HG02759 (cell line): ENCODE data around the gene PARD3B.

Experiments used
- ATAC-seq: cut with Tn5 transposase; IDR thresholded peaks from one replicate; pipeline ENCODE4 v1.9.1; 2021; ENCODE audit warnings: mild to moderate bottlenecking, moderate library complexity; ENCODE audit not compliant: unreplicated experiment

Gene PARD3B

GRCh38 chr2:204986641-204987040, 441.4 kb downstream of the PARD3B start:
- no peak for ATAC-seq

DNA sequence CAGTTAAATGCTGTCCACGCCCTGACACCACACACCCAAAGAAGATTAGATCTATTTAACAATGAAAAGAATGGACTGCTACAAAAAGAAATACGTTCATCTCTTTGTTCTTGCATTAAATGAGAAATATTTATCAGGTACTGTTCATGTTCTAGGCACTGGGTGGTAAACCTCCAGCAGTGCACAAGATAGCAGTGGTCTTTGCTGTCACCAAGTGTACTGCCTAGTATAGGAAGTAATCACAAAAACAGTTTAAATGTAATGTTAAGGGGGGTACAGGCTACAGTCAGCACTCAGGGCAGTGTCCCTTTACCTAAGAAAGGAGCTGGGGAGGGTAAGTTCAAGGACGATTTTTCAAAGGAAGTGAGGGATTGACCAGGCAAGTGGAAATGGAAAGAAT, 443.6 kb downstream of the PARD3B start:
- ATAC-seq = no peak

- ATAC-seq = no peak
Observed at GRCh38 chr2:204989877-204990276, 444.6 kb downstream of the PARD3B start.

- ATAC-seq = no peak
Observed at GRCh38 chr2:205001300-205001966, 456.2 kb downstream of the PARD3B start.

DNA sequence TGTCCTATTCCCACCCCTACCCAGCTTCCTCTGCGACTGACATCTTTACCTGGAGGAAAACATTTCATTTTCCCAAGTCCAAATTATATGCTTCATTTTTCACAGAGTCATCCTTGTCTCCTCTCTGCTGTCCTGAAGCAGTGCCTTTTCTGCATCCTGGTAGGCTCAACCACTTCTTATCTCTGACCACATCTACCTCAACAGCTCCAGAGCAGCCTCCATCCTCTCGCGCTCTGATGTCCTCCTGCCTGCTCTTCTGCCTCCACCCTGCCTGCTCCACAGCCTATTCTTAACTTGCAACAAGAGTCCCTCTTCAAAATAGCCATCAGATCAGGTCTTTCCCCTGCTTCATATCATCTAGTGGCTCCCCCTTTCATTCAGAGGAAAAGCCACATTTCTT, 457.1 kb downstream of the PARD3B start:
- ATAC-seq = no peak

GRCh38 chr2:205003288-205003687, 458.0 kb downstream of the PARD3B start:
- no peak for ATAC-seq

GRCh38 chr2:205010196-205010595, 464.9 kb downstream of the PARD3B start:
- ATAC-seq = no peak

GRCh38 chr2:205011031-205011430, 465.8 kb downstream of the PARD3B start:
- ATAC-seq = no peak

GRCh38 chr2:205012961-205013360, 467.7 kb downstream of the PARD3B start:
- no peak for ATAC-seq

- ATAC-seq = no peak
Observed at GRCh38 chr2:205013586-205013985, 468.3 kb downstream of the PARD3B start.

GRCh38 chr2:205014201-205014600, 468.9 kb downstream of the PARD3B start:
- ATAC-seq = no peak

DNA sequence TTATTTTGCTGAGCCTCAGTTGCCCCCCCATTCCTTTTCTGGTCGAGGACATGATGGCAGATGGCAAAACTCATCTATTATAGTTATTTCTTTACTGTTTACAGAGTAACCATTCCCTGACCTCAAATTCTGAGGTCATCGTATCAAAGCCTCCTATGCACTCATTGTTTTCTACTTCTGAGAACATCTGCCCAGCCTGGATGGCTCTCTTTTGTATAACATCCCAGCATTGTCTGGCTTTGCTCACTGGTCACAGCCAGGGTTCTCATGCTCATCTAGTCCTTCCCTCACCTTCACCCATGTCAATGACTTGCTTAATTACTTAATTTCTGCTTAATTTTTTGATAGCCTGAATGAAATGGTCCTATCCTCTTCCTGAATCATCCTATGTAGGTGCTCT, 472.1 kb downstream of the PARD3B start:
- no peak for ATAC-seq

DNA sequence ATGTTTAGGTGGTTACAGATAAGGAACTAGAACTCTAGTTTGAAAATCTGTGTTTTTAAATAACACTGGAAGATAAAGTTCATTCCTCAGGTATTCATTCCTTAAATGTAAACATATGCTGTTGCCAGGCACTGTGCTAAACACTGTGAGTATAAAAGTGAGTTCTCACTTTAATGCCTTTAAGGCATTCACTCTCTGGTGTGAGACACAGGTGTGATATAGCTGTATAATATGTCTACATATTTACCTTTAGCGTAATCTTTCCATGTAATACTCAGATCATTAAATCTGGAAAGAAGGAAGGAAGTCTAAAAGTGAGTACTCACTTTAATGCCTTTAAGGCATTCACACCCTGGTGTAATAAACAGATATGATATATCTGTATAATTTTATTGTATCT, 472.6 kb downstream of the PARD3B start:
- no peak for ATAC-seq

DNA sequence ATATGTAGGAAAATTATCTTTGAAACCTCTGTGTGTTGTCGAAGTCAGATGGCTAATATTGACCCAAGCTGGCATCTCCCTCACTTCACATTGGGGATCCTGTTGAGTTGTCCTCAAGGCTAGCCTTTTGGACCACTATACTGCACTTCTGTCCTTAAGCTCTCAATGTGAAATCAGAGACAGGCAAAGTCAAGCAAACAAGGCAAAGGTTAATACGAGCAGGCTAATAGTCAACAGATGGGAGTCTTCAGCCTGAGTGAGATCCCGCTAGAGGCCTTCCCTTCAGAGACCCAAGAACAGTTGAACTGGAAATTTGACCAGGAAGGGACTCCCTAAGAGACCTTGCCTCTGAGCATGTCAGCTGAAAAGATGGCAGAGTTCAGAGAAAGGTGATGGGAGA, 475.4 kb downstream of the PARD3B start:
- no peak for ATAC-seq

- ATAC-seq = no peak
Observed at GRCh38 chr2:205022841-205023240, 477.6 kb downstream of the PARD3B start.

DNA sequence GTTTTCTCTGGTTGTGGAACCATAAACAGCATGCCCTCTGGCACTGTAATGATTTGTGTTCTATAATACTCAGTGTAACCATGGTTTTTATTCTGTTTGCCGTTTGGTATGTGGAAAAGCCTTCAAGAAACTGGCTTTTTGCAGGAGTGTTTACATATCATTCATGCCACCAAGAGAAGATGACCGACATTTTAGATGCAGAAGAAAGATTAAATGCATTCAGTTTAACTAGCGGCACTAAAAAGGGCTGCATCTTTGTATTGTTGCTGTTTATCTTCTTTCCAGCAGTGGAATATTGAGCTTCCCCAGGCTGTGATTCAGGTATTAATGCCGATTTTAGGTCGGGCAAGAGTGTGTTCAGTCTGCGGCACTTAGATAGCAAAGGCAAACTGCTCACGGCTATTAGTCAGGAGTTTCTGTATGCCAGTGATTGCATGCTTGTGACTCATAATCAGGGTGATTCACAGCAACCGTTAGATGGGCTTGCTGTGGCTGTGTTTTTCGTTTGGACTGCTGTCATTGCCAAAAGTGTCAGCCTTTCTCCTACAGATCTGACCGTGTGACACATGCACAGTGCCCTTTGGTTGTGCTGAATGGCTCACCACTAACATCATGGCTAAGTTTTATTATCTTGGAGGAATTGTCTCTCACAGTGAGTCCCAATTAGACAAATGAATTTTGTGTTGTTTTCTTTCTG, 479.7 kb downstream of the PARD3B start:
- no peak for ATAC-seq

DNA sequence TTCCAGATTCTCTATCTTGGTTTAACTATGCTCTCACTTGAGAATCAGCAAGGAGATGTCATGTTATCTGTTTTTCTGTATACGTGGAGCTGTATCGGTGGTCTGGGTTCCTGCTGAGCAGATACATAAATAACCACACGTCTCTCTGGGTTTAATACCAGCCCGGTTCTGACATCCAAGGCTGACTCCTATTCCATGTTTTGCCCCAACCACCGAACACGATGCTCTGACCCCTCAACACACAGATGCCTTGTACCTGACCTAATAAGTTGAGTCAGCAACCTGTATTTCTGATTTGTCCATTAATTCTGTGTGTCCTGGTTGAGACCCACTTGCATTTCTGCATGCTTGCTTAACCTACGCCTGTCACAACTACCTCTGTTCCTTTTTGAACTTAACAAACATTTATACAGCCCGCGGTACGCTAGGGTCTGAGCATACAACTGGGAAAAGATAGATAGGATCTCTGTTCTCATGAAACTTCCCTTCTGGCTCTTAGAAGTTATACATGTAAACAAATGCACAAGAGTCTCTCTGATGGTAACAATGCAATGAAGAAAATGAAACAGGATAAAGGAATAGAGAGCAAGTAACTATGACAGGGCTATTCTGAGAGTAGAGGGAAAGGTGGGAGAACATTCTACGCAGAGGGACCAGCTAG, 480.4 kb downstream of the PARD3B start:
- no peak for ATAC-seq

- ATAC-seq = no peak
Observed at GRCh38 chr2:205030695-205031094, 485.4 kb downstream of the PARD3B start.

GRCh38 chr2:205032093-205032551, 486.8 kb downstream of the PARD3B start:
- no peak for ATAC-seq

DNA sequence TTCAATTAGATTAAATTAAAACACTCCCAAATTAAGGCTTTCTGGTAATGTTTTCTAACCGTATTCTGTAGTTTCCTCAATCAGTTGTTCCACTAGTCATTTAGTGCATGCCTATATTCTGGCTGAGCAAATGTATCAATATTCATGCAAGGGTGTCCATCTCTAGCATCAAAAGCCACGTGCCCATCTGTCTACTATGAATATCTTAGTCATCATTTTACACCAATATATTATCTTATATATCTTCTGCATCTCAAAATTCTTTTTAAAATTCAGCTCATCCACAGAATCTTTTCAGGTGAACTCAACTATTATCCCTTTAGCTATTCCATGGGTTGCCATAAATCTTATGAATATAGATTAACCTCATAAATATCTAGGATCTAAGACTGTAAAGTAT, 488.2 kb downstream of the PARD3B start:
- no peak for ATAC-seq

DNA sequence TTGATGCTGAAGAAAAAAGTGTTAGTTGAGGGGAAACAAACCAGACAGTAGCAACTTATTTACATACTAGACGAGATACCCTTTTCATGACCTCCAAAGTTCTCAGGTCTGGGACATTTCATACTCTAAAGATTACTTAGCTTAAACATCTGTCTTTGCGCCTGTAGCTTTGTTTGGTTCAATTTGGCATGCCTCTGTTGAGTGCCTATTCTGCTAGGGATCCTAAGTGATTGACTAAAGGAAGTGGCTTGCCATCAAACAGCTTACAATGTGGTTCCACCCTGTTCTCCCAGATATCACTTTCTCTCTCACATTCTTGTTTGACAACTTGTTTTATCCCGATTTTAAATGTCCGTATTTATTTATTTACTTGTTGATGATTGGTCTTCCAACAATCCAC, 488.8 kb downstream of the PARD3B start:
- no peak for ATAC-seq

DNA sequence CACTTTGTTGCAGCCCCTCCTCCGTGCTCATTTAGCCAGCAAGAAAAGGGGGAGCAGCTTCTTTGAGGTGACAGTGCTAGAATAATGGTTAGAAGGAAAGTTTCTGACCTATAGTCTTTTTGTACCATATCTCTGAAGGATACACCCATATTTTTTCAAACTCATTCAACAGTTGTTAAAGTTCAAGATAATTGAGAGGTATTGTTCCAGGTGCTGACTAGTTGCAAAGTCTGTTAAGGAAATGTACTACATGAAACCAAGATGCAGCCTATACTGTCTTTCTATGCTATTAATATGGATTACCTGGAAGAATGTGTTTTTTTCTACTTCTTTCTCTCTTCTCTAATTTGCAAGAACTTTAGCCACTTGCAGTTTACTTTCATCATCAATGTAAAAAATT, 495.0 kb downstream of the PARD3B start:
- ATAC-seq = no peak
